GM06990 (cell line): ENCODE data around the gene APEH.

Source experiments
- DNase-seq: peaks from one replicate; pipeline ENCODE4 v3.0.0-alpha.2; 2011; ENCODE audit not compliant: insufficient read length; ENCODE audit errors: extremely low read depth
- H3K27me3 ChIP-seq: replicated peaks from 2 replicates; pipeline ENCODE4 v1.6.0; 2011; ENCODE audit warnings: low read length; ENCODE audit not compliant: control insufficient read depth, insufficient read depth
- H3K36me3 ChIP-seq: 2 replicates; pipeline ENCODE4 v1.5.1; 2011; ENCODE audit warnings: low read length; ENCODE audit not compliant: control insufficient read depth, insufficient read depth
- H3K4me3 ChIP-seq: replicated peaks from 2 replicates; pipeline ENCODE4 v1.5.1; 2011; ENCODE audit warnings: low read depth, mild to moderate bottlenecking, control low read depth, low read length
- TF ChIP-seq, protein P1 (sequence below): IDR thresholded peaks from 2 replicates; pipeline ENCODE4 v1.5.1; 2011; ENCODE audit warnings: low read length, control low read depth, mild to moderate bottlenecking, inconsistent platforms; ENCODE audit not compliant: insufficient read depth, poor library complexity, severe bottlenecking

The APEH gene

DNA sequence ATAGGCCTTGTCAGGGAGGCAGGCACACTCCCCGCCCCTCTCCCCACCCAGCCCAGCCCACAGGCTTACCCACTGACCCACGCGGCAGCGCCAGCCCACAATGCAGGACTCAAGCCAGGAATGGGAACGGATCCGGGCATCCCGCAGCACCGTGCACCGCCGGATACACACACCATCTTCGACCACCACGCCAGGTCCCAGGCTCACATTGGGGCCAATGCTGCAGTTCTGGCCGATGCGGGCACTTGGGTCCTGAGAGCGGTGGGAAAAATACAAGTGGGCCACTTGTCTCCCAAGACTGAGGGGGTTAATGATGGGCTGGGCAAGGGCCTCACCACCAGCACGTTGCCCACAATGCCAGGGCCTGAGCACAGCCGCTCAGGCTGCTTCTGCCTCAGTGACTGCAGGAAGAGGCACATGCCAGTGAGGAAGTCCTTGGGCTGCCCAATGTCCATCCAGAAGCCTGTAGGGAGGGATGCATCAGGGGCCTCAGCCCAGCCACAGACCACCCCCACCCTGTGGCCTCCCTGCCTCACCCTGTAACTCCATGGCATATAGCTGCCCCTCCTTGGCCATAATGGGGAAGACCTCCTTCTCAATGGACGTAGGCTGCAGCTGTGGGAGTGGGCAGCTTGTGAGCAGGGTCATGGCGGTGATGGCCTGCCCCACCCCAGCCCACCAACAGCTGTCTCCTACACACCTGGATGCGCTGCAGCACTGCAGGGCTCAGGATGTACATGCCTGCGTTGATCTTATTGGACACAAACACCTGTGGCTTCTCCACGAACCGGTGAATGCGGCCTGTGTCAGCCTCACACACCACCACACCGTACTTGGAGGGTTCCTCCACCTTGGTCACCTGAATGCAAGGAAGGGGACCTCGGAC, 48.0 kb downstream of the APEH start:
- H3K27me3 ChIP-seq = no peaks in the 10 kb centered on the region
- TF ChIP-seq, protein P1, sequence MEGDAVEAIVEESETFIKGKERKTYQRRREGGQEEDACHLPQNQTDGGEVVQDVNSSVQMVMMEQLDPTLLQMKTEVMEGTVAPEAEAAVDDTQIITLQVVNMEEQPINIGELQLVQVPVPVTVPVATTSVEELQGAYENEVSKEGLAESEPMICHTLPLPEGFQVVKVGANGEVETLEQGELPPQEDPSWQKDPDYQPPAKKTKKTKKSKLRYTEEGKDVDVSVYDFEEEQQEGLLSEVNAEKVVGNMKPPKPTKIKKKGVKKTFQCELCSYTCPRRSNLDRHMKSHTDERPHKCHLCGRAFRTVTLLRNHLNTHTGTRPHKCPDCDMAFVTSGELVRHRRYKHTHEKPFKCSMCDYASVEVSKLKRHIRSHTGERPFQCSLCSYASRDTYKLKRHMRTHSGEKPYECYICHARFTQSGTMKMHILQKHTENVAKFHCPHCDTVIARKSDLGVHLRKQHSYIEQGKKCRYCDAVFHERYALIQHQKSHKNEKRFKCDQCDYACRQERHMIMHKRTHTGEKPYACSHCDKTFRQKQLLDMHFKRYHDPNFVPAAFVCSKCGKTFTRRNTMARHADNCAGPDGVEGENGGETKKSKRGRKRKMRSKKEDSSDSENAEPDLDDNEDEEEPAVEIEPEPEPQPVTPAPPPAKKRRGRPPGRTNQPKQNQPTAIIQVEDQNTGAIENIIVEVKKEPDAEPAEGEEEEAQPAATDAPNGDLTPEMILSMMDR = no peak
- peak overlapping the region; percentile 99 for H3K4me3 ChIP-seq
- peaks cover 29% of the 10 kb centered on the region for H3K36me3 ChIP-seq
- peak; percentile 17 for DNase-seq

DNA sequence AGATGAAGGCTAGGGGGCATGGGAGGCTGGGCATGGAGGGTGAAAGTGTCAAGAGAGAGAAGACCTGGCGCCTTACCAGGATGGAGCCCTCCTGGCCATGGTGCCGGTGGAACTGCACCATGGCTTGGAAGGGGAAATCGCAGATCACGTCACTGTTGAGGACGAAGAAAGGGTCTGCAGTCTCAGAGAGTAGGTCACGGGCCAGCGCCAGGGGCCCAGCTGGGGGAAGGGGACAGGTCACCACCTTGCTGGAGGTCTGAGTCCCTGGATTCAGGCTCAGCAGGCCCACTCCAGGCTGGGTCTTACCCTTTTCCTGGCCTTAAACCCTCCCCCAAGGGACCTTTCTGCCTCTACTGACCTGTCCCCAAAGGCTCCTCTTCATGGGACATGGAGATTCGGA, 48.7 kb downstream of the APEH start:
- H3K36me3 ChIP-seq = peaks cover 32% of the 10 kb centered on the region
- TF ChIP-seq, protein P1 = no peak

DNA sequence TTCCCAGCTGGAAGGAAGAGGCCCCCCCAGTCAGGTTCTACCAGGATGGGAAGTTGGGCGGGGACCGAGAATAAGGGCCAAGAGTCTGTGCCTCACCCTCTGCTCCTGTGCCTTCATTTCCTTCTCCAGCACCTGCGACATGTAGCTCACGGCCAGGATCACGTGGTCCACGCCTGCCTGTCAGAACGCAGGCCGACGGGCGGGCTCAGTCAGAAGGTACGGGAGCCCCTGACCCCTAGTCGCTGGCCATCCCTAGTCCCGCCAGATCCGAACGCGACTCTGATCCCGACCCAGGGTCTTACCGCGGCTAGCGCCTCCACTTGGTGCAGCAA, 49.1 kb downstream of the APEH start:
- no peak for DNase-seq
- TF ChIP-seq, protein P1 = no peak
- peaks cover 32% of the 10 kb centered on the region for H3K36me3 ChIP-seq
- H3K27me3 ChIP-seq = no peaks in the 10 kb centered on the region
- H3K4me3 ChIP-seq = peak overlapping the region; percentile 99

More for the DNA sequence above, 48.7 kb downstream of the APEH start:
- no peaks in the 10 kb centered on the region for H3K27me3 ChIP-seq
- peak overlapping the region; percentile 99 for H3K4me3 ChIP-seq
- DNase-seq = no peak

DNA sequence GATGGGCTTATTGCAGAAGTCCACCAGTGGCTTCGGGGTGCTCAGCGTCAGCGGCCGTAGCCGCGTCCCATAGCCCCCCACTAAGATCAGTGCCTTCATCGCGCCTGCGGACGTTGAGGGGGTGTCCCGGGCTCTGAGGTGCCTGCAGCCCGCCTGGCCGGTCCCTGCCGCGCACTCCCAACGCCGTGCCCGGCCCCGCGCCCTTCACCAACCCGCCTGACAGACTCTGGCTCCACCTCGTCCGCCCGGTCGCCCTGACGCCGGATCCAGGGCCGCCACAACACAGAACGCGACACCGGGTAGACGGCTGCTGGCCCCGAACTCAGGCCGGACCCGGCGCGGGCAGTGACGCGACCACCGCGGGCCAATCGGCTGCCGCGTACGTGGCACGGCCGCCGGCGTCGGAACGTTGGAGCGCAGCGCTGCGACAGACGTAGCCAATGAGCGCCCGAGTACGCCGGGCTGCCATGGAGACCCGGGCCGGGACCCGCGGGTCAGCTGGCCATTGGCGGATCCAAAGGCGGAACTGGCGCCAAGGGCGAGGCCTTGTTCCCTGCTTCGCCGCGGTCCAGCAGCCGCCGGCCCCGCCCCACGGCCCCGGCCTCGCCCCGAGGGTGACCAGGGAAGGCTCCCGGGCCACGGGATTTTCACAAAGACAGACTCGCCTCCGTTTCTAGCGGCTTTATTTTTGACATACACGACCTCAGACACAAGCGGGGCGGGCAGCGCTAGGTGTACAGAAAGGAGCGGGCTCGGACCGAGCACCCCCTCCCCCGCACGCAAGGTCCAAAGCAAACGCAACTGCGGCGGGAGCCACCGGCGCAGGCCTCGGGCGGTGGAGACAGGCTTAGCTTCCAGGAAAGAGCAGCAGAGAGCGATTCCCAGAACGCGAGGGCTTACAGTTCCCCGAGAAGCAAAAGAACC, 49.7 kb downstream of the APEH start, which contains the start of gene GMPPB:
TSS of gene GMPPB (minus strand) at position 324 of the 924 bp plus-strand sequence. CDS start at position 99, 225 bp downstream.
- H3K36me3 ChIP-seq = peaks cover 31% of the 10 kb centered on the region

DNA sequence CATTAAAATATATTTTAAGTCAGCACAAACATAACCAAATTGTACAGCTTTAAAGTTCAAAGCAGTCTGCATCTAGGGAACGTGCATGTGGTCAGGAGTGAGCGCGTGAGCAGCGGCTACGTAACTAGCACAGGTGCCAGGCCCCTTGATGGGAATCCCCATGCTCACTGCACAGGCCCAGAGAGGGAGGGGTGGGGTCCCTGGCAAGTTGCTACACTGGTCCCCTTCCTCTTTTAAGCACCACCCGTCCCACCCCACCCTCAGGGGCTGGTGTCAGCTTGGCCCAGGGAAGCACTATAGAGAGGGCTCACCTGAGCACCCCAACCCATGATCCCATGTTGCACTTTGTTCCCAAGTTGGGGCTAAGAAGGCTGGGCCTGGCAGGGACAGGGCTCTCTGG, 50.4 kb downstream of the APEH start:
- Histone ChIP-seq H3K4me3 (peak overlapping the region; percentile 99), H3K36me3 (peaks cover 31% of the 10 kb centered on the region), H3K27me3 (no peaks in the 10 kb centered on the region)
- TF ChIP-seq, protein P1 = no peak
- no peak for DNase-seq

More for the DNA sequence above, 49.7 kb downstream of the APEH start, which contains the start of gene GMPPB:
- TF ChIP-seq, protein P1 = no peak
- Histone ChIP-seq H3K4me3 (peak within 1 kb of the TSS; percentile 99), H3K27me3 (no peaks in the 10 kb centered on the region)
- DNase-seq = peak; percentile 98
